Measurements from ENCODE around the gene LPIN3.
"Not testable (repeated sequence)": the region's sequence is repeated elsewhere in the genome, so short reads cannot be mapped to it uniquely, and the experiment has no call there.

The LPIN3 gene, protein sequence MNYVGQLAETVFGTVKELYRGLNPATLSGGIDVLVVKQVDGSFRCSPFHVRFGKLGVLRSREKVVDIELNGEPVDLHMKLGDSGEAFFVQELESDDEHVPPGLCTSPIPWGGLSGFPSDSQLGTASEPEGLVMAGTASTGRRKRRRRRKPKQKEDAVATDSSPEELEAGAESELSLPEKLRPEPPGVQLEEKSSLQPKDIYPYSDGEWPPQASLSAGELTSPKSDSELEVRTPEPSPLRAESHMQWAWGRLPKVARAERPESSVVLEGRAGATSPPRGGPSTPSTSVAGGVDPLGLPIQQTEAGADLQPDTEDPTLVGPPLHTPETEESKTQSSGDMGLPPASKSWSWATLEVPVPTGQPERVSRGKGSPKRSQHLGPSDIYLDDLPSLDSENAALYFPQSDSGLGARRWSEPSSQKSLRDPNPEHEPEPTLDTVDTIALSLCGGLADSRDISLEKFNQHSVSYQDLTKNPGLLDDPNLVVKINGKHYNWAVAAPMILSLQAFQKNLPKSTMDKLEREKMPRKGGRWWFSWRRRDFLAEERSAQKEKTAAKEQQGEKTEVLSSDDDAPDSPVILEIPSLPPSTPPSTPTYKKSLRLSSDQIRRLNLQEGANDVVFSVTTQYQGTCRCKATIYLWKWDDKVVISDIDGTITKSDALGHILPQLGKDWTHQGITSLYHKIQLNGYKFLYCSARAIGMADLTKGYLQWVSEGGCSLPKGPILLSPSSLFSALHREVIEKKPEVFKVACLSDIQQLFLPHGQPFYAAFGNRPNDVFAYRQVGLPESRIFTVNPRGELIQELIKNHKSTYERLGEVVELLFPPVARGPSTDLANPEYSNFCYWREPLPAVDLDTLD

DNA sequence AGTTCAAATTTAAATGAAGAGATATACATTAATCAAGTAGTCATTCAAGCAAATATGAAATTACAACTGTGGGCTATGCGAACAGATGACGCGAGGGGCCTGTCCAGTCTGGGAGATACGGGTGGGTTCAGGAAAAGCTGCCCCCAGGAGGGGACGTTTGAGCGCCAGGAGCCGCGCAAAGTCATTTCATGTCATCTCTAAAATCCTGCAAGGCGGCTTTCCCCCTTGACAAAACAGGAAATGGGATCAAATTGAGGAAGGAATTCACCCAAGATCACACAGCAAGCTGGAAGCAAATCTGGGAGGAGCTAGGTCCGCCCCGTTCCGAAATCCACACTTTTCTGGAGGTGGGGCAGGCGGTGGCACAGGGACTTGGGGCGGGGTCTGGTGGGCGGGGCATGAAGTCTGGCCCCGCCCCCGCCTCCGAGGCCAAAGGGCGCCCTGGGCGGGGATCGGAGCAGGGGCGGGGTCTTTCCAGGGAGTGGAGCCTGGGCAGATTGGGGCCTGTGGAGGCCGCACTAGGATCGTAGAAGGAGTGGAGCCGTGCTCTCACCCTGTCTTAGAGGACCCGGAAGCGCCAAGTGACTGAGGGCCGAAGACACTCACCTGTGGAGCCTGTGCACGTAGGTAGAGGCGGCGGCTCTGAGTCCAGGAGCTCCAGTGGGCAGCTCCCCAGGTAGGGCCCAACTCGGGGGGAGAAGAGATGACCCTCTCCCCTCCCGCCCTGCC, at the start of gene LPIN3:
Gene LPIN3, plus strand, starts transcription at position 495 of the 729 bp plus-strand sequence. CDS start 4,983 bp downstream, outside the sequence.
- DNase-seq (ENCODE audit: low spot score), result peak; percentile 36

DNA sequence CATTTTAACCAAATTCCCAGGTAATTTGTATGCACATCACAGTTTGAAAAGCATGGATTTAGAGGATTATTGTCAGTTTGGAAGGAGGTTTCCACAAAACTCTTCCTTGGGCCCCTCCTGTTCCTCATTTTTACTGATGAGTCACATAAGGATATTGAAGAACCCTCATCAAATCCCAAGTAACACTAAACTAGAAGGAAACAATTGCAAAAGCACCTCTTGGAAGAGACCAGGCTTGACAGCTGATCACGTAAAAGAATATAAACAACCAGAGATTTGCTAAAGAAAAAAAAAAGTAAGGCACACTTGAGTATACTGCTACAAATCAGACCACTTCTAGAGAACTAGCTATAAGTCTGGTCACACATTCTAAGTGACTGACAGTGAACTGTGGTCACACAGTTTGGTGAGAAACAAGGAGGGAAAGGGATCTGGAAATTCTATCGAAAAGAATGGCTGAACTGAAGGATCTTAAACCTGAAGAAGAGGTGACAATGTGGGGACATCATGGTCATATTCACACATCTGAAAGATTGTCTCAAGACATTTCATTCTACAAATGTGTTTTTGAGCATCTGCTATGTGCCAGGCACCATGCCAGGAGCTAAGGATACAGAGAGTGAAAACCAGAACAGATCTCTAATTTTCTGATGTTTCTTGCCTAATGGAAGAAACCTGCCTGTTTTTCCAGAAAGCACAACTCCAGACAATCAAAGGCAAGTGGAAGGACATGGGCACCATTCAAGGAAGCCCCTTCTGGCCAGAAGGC, 47.2 kb upstream of the LPIN3 start:
- DNase-seq (ENCODE audit: low spot score), result no peak

DNA sequence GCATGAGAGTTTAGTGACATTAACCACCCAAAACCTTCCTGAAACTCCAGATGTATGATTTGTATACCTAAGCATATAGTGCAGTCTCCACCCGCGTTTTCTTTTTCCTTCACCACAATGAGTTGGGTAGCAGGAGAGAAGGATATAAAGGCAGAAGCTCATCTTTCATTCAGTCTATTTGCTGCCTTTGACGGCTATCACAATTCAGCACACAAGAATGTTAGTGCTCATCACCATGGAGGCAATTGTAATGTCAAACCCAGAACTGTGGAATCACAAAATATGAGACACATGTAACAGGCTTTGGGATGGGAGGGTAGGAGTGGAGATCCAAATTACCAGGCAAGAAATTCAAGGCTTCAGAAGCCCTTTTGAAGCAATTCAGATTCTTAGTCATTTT, 40.7 kb upstream of the LPIN3 start:
- DNase-seq (ENCODE audit: low spot score), result no peak

DNA sequence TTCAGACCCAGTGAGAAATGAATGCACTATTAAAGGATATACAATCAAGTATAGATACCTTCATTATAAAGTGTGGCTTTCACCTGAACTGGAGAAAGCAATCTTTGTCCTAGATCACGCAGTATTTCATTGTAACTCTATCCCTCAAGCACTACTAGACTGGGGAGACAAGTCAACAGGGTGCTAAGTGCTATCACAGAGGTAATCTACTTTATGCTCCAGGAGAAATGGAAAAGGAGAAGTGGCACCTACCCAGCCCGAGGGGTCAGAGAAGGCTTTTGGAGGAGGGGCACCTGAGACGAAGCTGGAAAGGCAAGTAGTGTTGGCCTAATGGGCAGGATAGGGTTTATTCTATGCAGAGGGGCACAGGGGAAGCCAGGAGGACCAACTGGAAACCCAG, 40.2 kb upstream of the LPIN3 start:
- no peak for DNase-seq (ENCODE audit: low spot score)

DNA sequence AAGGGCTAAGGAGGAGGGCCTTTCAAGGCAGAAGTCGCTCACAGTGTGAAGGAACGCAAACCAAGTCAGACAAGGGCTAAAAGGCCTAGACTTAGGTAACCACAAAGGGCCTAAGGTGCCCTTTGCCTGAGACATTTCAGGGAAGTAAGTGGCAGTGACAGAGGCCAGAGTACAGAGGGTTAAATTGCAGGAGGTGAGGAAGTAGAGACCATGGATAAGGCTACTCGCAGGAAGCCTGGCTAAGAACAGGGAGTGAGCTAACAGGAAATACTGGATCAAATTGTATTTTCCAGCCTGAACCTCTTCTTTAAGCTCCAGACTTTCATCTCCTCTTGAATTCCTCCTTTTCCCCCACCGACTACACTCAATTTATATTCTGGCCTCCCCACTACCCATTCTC, 39.7 kb upstream of the LPIN3 start:
- DNase-seq (ENCODE audit: low spot score), result no peak

DNA sequence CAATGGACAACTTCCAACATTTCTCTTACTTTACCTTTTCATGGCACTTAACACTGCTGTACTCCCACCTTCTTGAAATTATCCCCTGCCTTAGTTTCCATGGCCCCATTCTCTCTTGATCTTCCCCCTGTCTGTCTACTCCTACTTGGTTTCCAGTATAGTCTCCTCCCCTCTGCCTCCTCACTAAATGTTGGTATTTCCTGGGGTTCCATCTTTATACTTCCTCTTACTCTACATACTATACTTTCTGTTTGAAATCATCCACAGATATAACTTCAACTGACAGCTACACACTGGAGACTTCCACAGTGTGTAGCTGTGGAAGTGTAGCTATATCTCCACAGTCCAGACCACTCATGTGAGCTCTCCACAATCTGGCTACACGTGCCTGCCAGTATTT, 36.6 kb upstream of the LPIN3 start:
- DNase-seq (ENCODE audit: low spot score), result no peak

DNA sequence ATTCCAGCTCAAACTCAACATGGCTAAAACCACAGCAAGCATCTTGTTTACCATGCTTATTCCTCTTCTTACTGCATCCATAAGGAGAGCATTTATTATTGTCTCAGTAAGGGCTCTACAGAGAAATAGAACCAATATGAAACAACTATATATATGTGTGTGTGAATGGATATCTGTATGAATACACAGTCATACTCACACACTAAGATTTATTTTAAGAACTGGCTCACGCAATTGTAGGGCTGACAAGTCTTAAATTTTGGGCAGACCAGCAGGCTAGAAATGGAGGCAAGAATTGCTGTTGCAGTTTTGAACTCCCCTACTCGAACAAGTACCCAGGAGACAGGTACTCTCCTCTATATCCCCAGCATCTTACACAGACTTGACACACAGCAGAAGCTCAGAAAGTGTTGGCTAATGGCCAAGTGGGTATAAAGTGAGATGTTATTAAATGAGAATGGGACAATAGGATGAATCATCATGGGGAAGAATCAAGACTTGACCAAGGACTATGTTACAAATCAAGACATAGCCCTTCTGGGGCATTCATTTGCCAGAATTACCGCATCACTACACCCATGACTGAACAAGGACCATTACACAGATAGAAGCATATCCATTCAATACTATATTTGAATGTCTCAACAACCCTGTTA, 36.1 kb upstream of the LPIN3 start:
- DNase-seq (ENCODE audit: low spot score), result no peak

DNA sequence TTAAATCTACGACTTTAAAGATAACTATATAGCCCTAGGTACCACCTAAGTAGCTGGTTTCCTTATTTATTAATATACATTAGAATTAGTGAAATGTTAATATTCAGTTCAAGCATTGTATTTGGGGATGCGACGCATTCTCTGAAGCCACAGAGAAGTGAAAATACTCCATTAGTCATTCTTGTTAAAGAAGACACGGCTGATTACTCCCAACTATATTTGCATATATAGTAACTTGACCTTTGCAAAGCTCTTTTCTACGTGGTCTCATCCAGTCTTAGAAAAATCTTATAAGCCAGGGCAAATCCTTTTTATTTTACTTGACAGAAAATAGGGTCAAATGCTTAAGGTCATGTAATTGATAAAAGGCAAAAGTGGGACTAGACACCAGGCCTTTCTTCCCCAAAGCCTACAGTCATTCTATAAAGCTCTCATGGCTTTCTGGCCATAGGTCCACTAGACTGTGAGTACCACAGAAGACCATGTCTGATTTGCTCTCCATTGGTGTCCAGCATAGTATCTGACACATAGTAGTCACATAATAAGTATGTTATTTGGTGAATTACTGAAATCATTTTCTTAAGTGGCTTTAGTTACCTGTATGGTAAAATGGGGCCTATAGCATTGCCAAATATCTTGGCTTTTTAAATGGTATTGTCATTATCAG, 34.4 kb upstream of the LPIN3 start:
- no peak for DNase-seq (ENCODE audit: low spot score)

DNA sequence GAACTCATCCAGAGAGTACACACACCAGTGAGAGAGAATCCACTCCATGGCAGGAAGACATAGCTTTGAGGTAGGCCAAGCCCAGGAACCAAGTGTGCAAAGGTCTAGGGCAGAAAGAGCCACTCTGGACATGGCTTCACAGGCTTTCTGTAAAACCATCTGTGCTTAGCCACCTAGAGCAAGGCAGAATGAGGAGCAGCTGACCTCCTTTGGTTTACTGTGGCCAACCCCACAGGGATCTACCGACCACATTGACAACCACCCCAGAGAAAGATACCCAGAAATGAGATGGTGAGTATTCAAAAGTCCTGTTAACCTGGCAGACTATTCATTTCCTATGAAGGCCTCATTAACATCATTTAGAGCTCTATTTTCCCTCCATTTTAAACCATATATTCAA, 33.6 kb upstream of the LPIN3 start:
- DNase-seq (ENCODE audit: low spot score), result no peak

DNA sequence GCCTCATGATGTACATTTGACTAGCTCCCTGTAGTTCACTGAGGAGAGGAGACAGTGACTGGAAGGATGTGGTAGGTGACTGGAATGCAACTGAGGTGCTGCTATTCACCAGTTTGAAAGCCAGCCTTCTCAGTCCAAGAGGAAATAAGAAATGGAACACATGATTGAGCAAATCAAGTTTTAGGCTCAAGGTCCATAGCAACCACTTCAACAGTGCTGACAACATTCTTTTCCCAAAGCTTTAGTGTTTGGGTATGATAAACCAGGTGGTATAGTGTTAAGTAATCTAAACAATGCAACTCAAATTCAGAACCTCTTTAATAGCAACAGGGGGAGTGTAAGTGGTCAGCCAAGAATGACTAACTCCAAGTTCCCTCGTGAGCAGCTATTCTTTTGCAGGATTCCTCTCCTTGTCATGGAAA, 32.3 kb upstream of the LPIN3 start:
- DNase-seq (ENCODE audit: low spot score), result peak; percentile 45

DNA sequence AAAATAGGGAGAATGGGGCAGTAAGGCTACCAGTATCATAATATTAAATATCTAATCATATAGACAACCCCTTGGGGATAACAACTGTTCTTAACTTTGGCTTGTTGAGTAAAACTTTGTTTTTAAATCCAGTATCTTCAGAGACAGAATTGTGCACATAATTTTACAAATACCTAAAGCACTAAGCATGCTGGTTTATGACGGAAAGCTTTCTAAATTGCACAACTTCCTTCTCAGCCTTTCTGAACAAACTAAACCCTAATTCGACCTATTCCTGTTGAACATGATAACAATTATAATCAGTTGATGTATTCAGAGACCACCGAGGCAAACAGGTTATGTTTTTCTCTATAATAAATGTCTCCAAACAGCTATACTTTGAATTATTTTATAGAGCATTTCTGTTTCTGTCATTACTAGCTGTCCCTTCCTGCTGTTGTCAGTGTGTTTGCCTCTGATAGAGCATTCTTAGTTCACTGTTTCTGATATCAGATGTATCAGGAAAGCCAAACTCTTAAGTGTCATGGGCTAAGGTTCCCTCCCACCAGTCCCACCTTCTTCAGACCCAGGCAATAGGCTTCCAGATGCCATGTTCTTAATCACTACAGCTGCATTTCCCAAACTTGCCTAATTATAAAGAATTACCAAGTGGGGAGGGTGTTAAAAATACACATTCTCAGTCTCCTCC, 31.8 kb upstream of the LPIN3 start:
- DNase-seq (ENCODE audit: low spot score), result no peak

DNA sequence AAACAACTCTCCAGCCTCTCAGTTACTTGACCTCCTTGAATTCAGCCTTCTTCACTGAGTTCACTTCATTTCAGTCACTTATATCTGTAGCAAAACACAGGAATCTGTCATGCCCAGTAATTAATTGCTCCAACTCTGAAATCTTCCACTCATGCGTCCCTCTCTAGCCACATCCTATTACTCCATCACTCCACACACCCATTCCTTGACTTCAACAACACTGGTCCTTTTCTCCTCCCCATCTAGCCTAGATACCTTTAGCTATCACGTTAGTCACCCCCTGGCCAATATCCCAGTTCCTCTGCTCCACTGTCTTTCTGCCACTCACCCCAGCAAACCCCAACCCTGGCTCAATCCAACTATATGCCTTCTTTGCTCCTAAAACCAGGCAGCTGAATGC, 30.8 kb upstream of the LPIN3 start:
- no peak for DNase-seq (ENCODE audit: low spot score)

DNA sequence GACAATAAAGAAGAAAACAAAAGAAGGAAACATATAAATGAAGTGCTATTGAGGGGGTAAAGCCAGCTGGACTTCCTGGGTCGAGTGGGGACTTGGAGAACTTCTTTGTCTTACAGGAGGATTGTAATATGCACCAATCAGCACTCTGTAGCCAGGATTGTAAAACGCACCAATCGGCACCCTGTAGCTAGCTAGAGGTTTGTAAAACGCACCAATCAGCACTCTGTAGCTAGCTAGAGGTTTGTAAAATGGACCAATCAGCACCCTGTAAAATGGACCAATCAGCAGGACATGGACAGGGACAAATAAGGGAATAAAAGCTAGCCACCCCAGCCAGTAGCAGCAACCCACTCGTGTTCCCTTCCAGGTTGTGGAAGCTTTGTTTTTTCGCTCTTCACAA, 28.6 kb upstream of the LPIN3 start:
- DNase-seq (ENCODE audit: low spot score), result not testable (repeated sequence)

DNA sequence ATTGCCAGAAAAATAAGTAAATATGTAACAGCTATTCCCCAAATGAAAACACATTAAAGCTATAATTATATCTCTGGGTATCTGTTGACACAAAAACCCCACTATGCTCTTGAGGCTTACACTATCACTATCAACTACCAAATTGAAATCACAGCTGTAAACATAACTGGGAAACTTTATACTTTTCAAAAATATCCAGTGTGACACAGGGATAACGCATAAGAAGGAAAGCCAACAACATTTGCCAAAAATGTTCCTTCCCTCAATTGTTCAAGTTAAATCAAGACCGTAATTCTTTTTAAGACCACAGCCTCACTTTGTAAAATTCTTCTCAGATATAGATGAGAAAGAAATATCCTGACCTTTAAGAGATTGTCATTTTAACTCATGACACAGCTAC, 26.2 kb upstream of the LPIN3 start:
- DNase-seq (ENCODE audit: low spot score), result no peak

DNA sequence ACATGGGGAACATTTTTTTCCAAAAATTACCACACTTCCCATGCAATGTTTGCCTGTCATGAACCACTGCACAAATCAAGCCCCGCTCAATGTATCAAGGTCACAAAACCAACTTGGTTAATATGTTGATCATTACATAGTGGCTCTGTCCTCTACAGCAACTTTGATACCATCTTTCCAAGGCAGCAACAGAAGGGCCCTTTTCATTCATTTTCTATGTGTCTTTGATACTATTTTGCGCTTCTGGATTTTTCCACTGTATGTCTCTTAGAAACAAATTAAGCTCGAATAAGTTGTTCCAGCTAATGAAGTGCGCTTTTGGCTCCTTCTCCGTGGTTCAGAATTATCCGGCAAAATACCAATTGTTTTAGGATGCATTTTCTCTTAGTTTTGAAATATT, 24.6 kb upstream of the LPIN3 start:
- no peak for DNase-seq (ENCODE audit: low spot score)

DNA sequence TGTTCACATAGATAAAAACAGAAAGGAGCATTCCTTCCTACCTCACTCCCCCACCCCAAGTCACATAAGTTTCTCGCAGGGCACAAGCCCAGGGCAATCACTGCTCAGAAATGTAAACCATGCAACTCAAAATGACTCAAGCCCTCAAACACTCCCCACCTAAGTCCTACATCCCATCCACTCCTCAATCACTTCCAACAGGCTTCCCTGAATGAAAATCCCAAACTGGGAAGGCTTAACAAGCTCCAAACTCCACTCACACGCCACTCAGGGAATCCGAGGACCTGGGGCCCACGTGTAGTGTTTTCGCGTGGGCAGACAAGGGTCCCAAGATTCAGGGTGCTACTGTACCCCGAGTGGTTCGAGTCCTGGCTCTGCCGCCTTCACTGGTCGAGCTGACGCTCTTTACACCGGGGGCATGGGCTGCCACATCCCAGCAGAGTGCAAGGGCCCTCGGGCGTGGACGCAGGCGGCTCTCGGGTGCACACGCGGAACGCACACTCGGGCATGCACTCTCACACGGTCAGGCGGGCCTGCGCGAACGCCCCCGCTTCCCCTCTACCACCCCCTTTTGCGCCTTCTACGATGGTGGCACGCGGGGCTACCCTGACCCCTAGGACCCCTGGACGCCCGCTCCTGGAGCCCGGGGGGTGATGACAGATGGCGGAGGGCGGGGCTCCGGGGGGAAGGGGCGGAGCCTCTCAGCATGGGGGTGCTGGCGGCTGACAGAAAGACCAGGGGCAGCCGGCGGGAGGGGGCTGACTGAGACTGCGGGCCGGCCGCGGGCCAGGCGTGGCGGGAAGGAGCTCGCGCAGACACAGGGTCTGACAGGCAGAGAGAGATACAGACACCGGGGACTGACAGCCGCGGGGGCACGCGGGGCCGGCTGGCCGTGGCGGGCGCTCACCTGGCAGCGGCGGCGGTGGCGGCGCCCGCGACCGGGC, 23.7 kb upstream of the LPIN3 start:
- DNase-seq (ENCODE audit: low spot score), result peak; percentile 84

DNA sequence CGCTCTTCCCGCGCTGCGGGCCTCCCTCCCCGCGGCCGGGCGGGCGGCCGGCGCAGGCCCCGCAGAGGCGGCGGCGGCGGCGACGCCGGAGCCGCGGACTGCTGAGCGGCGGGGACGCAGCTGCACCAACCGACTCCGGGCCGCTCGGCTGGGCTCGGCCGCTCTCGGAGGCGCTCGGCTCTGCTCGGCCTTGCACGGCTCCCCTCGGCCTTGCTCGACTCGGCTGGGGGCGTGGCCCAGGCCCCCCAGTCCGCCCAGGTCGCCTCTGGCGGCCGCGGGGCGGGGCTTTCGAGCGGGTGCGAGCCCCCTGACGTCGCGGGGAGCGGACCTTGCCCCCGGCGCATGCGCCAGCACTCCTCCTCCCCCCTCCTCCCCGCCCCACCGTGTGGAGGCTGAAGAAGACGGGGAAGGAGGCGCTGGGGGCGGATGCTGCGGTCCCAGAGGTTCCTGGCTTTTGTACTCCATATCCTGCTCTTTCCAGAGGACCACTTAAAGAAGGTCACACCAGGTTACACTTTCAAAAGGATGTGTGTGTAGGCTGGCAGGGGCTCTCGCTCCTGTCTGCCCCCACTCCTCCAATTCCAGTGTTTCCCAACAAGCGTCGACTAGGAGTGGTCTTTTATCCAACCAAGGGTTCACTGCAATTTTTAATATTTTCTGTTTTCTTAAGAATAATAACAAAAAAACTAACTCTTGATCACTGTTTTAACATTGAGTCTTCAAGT, 22.9 kb upstream of the LPIN3 start, which contains the start of gene ZHX3:
Gene ZHX3, minus strand, starts transcription at position 186 of the 725 bp plus-strand sequence. CDS start 112,815 bp downstream, outside the sequence.
- peak; percentile 96 for DNase-seq (ENCODE audit: low spot score)

DNA sequence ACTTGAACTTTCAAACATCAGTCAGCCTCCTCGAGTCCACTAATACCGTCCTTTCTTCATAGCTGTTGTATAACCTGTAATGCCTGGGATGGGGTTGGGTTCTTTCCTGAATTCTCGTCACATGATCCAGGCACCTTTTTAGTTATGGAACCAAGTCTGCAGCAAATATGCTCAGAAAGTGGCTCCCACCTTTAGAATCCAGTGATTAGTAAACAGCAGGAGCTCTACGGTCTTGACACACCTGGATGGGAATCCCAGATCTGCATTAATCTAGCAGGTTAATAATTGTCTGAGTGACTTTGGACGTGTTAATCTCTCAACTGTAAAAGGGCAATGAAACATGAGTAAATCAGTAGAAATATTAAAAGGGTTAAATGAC, 22.4 kb upstream of the LPIN3 start:
- no peak for DNase-seq (ENCODE audit: low spot score)

Measured in Ammon's horn (tissue), 1 donor.